NCI-H1105 treated with DMSO at 0.1 percent for 48 hours (cell line): ENCODE results near the gene ABCC1.
"Not testable (repeated sequence)": the region's sequence is repeated elsewhere in the genome, so short reads cannot be mapped to it uniquely, and the experiment has no call there.

Experiments
- DNase-seq: peaks from one replicate; lab custom pipeline; 2025; lab: John Stamatoyannopoulos, UW

Gene ABCC1

DNA sequence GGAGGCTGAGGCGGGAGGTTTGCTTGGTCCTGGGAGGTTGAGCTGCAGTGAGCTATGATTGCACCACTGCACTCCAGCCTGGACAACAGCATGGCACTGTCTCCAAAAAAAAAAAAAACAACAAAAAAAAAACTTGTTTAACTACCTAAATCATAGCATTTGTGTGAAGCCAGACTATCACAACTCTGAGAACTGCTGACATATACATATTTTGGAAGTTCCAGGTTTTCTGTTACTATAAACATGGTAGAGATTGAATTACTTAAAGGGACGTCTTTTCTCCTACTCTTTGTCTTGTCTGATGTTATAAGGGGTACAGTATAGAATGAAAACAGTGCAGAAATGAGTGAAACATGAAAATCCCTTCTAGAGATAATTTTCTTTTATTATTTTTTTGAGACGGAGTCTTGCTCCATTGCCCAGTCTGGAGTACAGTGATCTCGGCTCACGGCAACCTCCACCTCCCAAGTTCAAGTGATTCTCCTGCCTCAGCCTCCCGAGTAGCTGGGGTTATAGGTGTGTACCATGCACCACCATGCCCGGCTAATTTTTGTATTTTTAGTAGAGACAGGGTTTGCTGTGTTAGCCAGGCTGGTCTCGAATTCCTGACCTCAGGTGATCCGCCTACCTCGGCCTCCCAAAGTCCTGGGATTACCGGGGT, 18.4 kb downstream of the ABCC1 start:
- no peak for DNase-seq

DNA sequence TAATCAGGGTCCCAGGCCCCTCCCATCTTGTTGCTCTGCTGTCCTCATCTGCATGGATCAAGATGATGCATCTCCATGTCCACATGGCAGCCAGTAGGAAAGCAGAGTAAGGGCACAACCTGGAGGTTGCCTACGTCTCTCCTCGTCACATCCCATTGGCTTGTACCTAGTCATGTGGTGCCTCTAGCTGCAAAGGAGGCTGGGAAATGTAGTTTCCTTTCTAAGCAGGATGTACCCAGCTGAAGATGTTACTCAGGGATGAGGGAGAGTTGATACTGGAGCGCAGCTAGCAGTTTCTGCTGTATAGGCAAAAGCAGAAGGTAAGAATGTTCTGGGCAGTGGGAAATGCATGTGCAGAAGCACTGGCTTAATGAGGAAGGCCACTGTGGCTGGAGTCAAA, 20.8 kb downstream of the ABCC1 start:
- DNase-seq: no peak

DNA sequence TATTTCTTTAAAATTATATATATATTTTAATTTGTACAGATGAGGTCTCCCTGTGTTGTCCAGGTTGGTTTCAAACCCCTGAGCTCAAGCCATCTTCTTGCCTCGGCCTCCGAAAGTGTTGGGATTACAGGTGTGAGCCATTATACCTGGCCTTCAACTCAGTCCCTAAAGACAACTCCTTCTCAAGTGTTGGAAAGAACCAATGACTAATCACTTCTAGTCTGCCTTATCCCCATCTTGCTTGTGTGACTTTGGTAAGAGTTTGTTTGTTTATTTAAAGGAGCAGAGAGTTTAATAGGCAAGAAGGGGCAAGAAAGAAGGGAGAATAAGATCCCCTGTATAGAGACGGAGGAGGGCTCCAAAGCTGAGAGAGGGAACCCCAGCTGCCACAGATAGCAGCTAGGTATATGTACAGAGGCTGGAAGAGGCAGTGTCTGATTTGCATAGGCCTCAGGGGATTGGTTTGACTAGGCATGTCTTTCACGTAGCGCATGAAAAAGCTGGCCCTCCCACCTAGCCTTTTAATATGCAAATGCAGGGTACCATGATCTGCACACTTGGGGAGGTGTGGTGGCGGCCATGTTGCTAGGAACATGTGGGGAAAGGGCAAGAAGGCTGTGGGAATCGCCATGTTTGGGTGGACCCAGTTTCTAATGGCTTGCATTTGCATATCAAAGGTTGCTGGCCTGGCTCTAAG, 21.5 kb downstream of the ABCC1 start:
- no peak for DNase-seq

DNA sequence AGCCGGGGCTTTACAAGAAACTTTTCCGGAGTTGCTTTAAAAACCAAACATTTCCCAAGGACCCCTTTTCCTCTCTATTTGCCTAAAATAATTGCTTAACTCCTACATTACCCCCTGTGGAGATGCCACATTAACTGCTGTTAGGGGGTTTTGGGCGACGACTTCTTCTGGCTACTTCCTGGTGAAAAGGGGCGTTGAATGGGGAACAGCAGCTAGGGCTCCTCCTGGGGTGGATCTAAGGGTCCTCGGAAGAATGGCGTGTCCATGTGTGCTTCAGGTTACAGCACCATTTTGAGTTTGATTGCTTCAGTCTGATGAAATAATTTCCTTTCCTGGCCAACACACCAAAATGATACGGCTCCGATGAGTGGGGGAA, 22.0 kb downstream of the ABCC1 start:
- no peak for DNase-seq

DNA sequence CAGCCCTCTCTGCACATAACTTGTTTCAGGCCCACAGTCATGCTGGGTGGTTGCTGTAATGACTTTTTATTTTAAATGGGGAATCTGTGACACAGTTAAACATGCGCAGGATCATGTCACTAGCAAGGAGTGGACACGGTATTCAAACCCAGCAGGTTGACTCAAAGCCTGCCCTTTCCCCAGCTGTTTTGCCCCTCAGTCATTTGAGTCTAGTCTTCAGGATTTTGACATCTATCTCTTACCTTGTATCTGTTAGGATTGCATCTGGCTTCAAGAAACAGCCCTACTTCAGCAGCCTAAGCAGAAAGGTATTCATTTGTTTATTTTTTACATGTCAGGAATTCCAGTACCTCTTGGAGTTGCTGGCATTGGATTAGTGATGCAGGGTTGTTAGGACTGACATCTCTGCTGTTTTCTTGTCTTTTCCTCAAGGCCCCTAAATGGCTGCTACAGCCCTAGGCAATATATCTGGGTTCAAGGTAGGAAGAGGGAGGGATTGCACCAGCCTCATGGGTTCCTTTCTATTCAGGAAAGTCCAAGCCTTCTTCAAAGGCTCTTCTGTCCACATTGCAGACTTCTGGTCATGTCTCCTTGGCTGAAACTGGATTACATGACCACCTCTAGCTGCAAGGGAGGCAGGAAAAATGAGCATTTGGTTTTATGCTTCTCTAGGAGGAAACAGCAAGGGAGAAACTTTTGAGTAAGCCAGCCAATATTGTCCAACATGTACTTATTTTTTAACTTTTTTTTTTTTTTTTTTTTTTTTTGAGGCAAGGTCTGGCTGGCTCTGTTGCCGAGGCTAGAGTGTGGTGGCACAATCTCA, 22.8 kb downstream of the ABCC1 start:
- DNase-seq: no peak

DNA sequence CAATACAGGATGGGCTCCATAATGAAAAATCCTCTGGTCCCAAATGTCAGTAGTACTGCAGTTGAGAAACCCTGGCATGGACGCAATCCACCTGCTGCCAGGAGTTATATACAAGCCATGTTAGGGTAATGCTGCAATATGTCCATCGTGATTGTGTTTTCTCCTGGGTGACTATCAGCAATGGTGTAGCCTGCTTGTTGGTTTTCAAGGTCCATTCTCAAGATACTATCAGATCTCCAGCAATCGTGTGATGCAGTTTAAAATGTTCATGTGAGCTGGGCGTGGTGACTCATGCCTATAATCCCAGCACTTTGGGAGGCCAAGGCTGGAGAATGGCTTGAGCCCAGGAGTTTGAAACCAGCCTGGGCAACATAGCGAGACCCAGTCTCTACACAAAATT, 24.0 kb downstream of the ABCC1 start:
- no peak for DNase-seq

DNA sequence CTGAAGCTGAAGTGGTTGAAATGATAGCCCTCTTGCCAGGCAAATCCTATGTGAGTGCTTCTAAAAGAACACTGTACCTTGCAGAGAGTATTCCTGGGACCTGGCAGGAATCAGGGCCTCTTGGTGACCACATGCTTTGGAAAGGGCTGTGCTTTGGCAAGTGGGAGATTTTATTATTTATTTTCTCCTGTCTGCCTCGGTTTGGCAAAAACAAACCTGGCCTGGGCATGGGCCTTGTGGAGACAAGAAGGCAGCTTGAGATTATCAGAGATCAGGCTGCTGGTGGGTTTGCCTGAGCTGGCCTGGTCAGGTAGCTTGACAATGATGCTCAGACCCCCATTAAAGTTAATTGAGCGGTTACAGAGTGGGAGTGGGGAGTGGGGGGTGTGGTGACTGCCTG, 24.6 kb downstream of the ABCC1 start:
- no peak for DNase-seq

DNA sequence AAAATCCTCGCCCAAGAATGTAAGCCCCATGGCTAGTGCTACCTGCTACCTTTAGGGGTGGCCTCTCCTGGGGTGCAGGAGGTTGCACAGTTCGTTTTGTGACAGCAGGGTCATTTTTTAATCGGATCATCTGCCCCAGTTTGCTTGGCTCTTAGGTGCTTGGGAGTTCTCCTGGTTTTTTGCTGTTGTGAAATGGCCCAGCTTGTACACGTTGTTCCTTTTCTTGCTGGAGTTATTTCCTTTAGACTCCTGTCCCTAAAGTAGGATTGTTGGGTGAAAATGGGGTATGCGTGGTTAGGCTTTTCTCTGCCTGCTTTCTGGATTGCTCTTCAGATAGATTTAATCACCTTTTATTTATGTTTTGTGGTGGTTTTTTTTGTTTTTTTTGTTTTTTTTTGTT, 25.8 kb downstream of the ABCC1 start:
- DNase-seq: no peak

DNA sequence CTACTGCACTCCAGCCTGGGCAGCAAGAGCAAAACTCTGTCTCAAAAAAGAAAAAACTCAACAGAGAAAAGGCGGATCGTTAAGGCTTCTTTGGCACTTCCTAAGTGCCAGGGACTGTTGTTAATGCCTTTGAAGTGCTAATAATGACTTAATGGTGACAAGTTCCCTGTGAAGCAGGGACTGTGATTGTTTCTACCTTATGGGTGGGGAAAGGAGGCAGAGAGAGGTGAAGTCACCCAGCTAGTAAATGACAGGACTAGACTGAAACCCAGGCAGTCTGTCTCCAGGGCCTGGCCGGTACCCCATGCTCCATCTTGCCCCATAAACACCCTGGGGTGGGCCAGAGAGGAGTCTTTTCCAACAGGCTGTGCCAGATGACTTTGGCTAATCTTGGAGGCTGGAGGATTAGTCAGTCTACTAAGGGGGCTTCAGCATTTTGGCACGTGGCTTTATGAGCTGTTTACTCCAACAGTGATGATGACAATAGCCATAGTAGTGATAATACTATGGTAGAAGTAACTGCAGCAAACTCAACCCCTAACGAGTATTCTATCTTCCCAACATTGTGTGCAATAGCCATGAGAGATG, 26.9 kb downstream of the ABCC1 start:
- no peak for DNase-seq

DNA sequence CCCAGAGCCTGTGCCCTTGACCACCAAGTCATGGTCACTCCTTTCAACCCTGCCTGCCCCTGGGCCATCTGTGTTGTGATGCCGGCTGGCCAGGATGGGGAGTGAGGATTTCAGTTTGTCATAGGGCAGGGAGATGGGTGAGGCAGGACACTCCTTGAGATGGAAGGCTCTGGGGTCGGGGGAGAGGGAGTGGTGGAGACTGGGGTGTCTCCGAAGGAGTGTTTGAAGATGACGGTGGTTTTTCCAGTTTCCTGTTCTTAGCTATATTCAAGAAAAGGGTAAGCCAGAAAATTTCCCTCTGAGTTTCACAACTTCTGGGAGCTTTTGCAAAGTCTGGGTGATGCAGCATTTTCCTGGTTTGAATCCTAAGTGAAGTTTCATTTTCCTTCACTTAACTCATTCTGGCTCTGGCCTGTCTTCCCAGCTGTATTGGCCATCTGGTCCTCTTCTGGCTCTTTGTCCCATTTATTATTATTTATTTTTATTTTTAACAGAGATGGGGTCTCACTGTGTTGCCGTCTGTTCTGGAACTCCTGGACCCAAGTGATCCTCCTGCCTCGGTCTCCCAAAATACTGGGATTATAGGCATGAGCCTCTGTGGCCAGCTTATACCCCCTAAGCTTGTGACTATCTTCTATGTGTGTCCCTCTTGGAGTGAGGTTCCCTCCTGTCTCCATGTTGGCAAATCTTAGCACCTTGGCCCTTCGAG, 27.7 kb downstream of the ABCC1 start:
- DNase-seq: no peak

DNA sequence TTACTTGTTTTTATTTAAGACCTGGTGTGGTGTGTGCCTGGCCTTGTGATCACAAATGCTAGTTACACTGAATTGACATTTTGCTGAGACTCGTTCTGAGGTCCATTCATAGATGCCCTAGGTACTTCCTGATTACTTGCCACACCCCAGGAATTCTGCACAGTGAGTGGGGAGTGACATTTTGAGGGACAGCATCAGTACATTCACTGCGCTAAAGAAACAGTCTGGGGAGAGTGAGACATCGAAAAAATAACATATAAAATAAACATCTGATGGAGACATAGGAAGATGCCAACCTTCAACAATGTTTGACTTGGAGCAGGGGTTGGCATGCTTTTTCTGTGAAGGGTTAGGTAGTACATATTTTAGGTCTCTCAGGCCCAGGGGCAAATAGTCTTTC, 30.4 kb downstream of the ABCC1 start:
- no peak for DNase-seq

DNA sequence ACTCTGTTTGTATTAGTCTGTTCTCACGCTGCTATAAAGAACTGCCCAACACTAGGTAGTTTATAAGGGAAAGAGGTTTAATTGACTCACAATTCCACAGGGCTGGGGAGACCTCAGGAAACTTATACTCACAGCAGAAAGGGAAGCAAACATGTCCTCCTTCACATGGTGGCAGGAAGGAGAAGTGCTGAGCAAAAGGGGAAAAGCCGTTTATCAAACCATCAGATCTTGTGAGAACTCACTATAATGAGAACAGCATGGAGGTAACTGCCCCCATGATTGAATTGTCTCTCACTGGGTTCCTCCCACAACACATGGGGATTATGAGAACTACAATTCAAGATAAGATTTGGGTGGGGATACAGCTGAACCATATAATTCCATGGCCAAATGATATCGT, 30.9 kb downstream of the ABCC1 start:
- DNase-seq: no peak

DNA sequence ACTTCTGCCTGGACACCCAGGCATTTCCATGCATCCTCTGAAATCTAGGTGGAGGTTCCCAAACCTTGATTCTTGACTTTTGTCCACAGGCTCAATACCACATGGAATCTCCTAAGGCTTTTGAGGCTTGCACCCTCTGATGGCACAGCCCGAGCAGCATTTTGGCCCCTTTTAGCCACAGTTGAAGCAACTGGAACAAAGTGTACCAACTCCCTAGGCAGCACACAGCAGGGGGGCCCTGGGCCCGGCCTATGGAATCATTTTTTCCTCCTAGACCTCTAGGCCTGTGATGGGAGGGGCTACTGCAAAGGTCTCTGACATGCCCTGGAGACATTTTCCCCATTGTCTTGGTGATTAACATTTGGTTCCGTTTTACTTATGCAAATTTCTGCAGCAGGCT, 32.0 kb downstream of the ABCC1 start:
- no peak for DNase-seq

DNA sequence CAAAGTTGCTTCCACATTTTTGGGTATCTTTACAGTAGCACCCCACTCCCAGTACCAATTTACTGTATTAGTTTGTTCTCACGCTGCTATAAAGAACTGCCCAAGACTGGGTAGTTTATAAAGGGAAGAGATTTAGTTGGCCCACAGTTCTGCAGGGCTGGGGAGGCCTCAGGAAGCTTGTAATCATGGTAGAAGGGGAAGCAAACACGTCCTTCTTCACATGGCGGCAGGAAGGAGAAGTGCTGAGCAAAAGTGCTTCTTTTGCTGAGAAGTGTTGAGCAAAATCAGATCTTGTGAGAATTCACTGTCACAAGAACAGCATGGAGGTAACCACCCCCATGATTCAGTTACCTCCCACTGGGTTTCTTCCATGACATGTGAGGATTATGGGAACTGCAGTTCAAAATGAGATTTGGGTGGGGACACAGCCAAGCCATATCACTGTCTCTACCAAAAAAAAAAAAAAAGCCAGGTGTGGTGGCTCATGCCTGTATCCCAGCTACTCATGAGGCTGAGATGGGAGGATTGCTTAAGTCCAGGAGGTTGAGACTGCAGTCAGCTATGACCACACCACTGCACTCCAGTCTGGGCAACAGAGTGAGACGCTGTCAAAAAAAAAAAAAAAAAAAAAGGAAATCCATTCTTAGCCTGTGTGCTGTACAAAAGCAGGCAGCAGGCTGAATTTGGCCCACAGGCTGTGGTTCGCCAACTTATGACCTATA, 32.9 kb downstream of the ABCC1 start:
- DNase-seq: not testable (repeated sequence)

DNA sequence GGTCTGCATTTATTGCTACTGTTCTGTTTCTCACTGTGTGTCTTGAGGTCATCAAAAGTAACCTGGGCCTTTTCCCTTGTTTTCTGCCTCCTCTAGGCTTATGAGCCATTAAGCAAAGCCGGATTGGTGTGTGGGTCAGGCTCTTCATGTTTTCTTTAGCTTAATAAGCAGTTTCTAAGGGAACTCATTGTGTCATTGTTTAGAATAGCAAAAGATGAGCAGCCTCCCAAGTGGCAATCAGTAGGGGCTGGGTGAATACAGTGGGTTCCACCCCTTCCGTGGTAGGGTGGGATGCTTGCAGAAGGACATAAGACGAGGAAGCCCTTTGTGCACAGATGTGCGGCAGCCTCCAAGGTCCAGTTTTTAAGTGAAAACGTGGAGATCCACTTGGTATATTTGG, 34.5 kb downstream of the ABCC1 start:
- no peak for DNase-seq

DNA sequence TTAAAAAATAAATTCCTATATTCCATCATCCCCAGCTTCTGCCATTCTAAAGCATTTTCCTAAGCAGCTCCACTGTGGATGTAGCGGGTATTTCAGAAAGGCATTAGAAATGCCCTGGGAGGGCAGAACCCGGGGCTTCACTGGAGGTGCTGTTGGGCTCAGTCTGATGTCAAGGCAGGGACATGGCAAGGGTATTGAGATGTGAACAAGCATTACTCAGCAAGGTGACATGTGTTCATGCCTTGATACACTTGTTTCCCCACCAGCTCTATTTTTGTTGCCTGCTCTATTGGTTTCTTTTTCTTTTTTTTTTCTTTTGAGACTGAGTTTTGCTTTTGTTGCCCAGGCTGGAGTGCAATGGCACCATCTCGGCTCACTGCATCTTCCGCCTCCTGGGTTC, 35.7 kb downstream of the ABCC1 start:
- no peak for DNase-seq

DNA sequence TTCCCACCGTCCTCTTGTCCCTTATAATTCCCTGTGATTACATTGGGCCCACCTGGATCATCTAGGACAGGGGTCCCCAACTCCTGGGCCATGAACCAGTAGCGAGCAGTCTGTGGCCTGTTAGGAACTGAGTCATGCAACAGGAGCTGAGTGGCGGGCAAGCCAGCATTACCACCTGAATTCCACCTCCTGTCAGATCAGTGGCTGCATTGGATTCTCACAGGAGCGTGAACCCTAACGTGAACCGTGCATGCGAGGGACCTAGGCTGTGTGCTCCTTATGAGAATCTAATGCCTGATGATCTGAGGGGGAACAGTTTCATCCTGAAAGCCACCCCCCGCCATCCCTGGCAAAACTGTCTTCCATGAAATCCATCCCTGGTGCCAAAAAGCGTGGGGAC, 36.8 kb downstream of the ABCC1 start:
- no peak for DNase-seq

DNA sequence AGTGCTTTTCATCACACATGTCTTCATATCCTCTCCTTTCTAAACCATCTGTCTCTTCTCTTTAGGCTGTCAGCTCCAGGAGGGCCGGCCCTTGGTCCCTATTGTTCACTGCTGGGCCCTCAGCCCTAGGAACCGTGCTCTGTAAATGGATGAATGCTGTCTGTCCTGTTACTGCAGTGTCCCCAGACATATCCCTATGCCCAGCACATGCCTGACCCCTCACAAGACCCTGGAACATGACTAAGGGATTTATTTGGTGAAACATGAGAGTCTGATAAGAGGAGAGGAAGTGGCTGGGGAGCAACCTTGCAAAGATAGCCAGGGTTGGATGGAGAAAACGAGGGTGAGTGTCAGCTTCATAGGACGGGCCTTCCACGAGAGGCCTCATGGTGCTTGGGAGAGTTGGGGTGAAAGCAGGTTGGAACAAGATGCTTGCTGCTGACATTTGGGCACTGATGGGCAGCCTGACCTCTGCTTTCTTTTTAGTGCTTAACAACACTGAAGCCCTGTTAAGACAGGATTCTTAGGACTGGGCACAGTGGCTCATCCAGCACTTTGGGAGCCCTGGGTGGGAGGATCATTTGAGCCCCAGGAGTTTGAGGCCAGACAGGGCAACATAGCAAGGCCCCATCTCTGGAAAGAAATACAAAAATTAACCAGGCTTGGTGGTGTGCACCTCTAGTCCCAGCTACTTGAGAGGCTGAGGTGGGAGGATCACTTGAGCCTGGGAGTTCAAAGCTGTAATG, 39.0 kb downstream of the ABCC1 start:
- DNase-seq: no peak

DNA sequence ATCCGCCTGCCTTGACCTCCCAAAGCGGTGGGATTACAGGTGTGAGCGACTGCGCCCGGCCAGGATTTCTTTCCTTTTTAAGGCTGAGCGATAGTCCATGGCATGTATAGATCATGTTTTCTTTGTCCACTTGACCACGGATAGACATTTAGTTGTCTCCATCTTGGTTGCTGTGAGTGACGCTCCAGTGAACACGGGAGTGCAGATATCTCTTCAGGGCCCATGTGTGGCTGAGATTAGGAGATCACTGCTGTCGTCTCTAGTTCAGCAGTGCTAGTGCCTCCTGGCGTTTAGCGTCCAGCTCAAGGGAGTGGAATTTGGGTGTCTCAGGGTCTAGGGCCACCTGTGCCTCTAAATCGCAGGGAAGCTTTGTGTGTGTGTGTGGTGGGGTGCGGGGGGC, 41.5 kb downstream of the ABCC1 start:
- no peak for DNase-seq

DNA sequence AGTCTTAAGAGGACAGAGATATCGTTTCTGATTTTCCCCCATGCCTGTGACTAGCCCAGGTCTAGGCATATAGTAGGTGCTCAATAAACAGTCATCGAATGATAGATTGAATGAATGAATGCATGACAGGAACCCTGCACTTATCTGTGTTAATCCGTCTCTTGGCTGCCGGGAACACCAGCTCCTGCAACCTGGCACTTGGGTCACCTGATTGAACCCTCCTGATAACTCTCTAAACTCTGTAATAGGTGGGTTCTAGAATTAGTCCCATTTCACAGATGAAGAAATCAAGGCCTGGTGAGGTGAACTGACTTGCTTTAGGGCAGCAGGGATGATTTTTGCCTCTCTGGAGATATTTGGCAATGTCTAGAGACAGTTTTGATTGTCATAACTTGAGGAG, 43.7 kb downstream of the ABCC1 start:
- DNase-seq: no peak

DNA sequence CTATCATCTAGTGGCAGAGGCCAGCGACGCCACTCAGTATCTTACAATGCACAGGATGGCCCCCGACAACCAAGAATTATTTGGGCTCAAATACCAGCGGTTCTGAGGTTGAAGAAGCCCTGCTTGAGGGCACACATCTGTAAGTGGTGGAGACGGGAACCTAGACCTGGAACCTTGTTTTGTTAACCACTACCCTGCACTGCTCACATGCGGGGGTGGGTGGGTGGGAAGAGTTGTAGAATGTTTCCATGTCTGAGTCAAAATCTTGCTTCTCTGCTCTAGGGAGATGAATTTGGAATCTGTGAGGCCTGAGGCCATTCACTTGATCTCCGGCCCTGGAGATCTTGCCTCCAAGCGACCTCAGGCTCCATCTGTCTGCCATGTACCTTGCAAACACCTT, 44.1 kb downstream of the ABCC1 start:
- no peak for DNase-seq
